H9 (cell line): ENCODE data around the gene ISCU. TPM values are rescaled to one million over a fixed set of nuclear protein-coding genes. Genes with fewer than 3 reads are reported as not detected.

Source experiments
- DNase-seq: peaks from one replicate; pipeline ENCODE4 v3.0.0-alpha.2; 2017
- H2AFZ ChIP-seq: one replicate; pipeline ENCODE4 v1.6.1; 2013; ENCODE audit warnings: mild to moderate bottlenecking, low read length, control low read depth, moderate library complexity
- H2AK5ac ChIP-seq: 2 replicates; pipeline ENCODE4 v1.6.1; 2013; ENCODE audit warnings: low read length, control low read depth, mixed read lengths; ENCODE audit not compliant: insufficient read length
- H2BK120ac ChIP-seq: one replicate; pipeline ENCODE4 v1.6.1; 2013; ENCODE audit warnings: low read depth, mild to moderate bottlenecking, low read length, control low read depth, inconsistent platforms; ENCODE audit not compliant: poor library complexity, severe bottlenecking
- H2BK12ac ChIP-seq: 2 replicates; pipeline ENCODE4 v1.6.1; 2013; ENCODE audit warnings: low read length, control low read depth, mixed read lengths, low read depth; ENCODE audit not compliant: insufficient read length
- H2BK15ac ChIP-seq: 2 replicates; pipeline ENCODE4 v1.6.1; 2013; ENCODE audit warnings: low read depth, low read length, control low read depth
- H2BK20ac ChIP-seq: one replicate; pipeline ENCODE4 v1.6.1; 2013; ENCODE audit warnings: low read depth, mild to moderate bottlenecking, low read length, control low read depth, inconsistent platforms; ENCODE audit not compliant: poor library complexity, severe bottlenecking
- H2BK5ac ChIP-seq: 2 replicates; pipeline ENCODE4 v1.6.1; 2013; ENCODE audit warnings: low read length, control low read depth, mixed read lengths; ENCODE audit not compliant: insufficient read length
- H3K14ac ChIP-seq: 2 replicates; pipeline ENCODE4 v1.6.1; 2013; ENCODE audit warnings: low read length, control low read depth; ENCODE audit not compliant: insufficient read depth
- H3K18ac ChIP-seq: 2 replicates; pipeline ENCODE4 v1.6.1; 2013; ENCODE audit warnings: low read depth, mild to moderate bottlenecking, mixed read lengths, low read length, control low read depth; ENCODE audit not compliant: insufficient read length
- H3K23ac ChIP-seq: 2 replicates; pipeline ENCODE4 v1.6.1; 2013; ENCODE audit warnings: low read length, control low read depth, mixed read lengths, low read depth; ENCODE audit not compliant: insufficient read length
- H3K23me2 ChIP-seq: 2 replicates; pipeline ENCODE4 v1.6.1; 2013; ENCODE audit warnings: low read depth, mild to moderate bottlenecking, mixed read lengths, low read length, control low read depth; ENCODE audit not compliant: insufficient read length, poor library complexity, severe bottlenecking
- H3K27ac ChIP-seq: 2 replicates; pipeline ENCODE4 v1.5.1; 2013; ENCODE audit warnings: low read length, control low read depth, mixed read lengths, low read depth; ENCODE audit not compliant: insufficient read length
- H3K27me3 ChIP-seq: 2 replicates; pipeline ENCODE4 v1.6.1; 2013; ENCODE audit warnings: low read length, control low read depth, inconsistent platforms; ENCODE audit not compliant: insufficient read depth
- H3K4ac ChIP-seq: 2 replicates; pipeline ENCODE4 v1.6.1; 2013; ENCODE audit warnings: low read depth, mild to moderate bottlenecking, control low read depth, inconsistent platforms, low read length, moderate library complexity
- H3K4me1 ChIP-seq: 2 replicates; pipeline ENCODE4 v1.6.1; 2013; ENCODE audit warnings: low read length, control low read depth, inconsistent platforms; ENCODE audit not compliant: insufficient read depth
- H3K4me2 ChIP-seq: 2 replicates; pipeline ENCODE4 v1.6.1; 2013; ENCODE audit warnings: low read length, control low read depth, mixed read lengths; ENCODE audit not compliant: insufficient read length, insufficient read depth
- H3K56ac ChIP-seq: 2 replicates; pipeline ENCODE4 v1.6.1; 2013; ENCODE audit warnings: low read depth, mild to moderate bottlenecking, mixed read lengths, low read length, control low read depth; ENCODE audit not compliant: insufficient read length
- H3K79me1 ChIP-seq: 2 replicates; pipeline ENCODE4 v1.6.1; 2013; ENCODE audit warnings: low read depth, mild to moderate bottlenecking, moderate library complexity, low read length, control low read depth, inconsistent platforms; ENCODE audit not compliant: insufficient read depth, poor library complexity, severe bottlenecking
- H3K79me2 ChIP-seq: 2 replicates; pipeline ENCODE4 v1.6.1; 2013; ENCODE audit warnings: low read length, control low read depth, inconsistent platforms; ENCODE audit not compliant: insufficient read depth
- H3K9ac ChIP-seq: 2 replicates; pipeline ENCODE4 v1.6.1; 2013; ENCODE audit warnings: low read length, control low read depth, mixed read lengths; ENCODE audit not compliant: insufficient read length; ENCODE audit errors: extremely low read depth
- H3K9me3 ChIP-seq: one replicate; pipeline ENCODE4 v1.6.1; 2013; ENCODE audit warnings: low read depth, low read length, inconsistent platforms; ENCODE audit not compliant: control insufficient read depth
- H3T11ph ChIP-seq: one replicate; pipeline ENCODE4 v1.6.1; 2013; ENCODE audit warnings: mild to moderate bottlenecking, low read length, control low read depth, inconsistent platforms
- H4K20me1 ChIP-seq: one replicate; pipeline ENCODE4 v1.6.1; 2013; ENCODE audit not compliant: control insufficient read depth, insufficient read length, insufficient read depth
- H4K5ac ChIP-seq: 2 replicates; pipeline ENCODE4 v1.6.1; 2013; ENCODE audit warnings: low read depth, mild to moderate bottlenecking, mixed read lengths, low read length, control low read depth; ENCODE audit not compliant: insufficient read length
- H4K8ac ChIP-seq: replicated peaks from 2 replicates; pipeline ENCODE4 v1.6.1; 2013; ENCODE audit warnings: low read length, control low read depth, mixed read lengths, low read depth; ENCODE audit not compliant: insufficient read length
- H4K91ac ChIP-seq: 2 replicates; pipeline ENCODE4 v1.6.1; 2013; ENCODE audit warnings: low read depth, mild to moderate bottlenecking, moderate library complexity, mixed read lengths, low read length, control low read depth; ENCODE audit not compliant: insufficient read length
- H3K27ac Mint-ChIP-seq, 3 experiments: 2 replicates in 2 of 3; 3 replicates in 1 of 3; pipeline ENCODE4 v1.8.0; 2020 to 2021; ENCODE audit warnings: mixed read lengths in 3 of 3, mild to moderate bottlenecking in 1 of 3, moderate library complexity in 1 of 3
- H3K27me3 Mint-ChIP-seq: 2 replicates; pipeline ENCODE4 v1.8.0; 2021; ENCODE audit warnings: low read depth, mild to moderate bottlenecking, moderate library complexity, mixed read lengths
- H3K36me3 Mint-ChIP-seq, 3 experiments: 2 replicates in 2 of 3; 3 replicates in 1 of 3; pipeline ENCODE4 v1.8.0; 2020 to 2021; ENCODE audit warnings: low read depth in 3 of 3, mixed read lengths in 3 of 3; ENCODE audit not compliant: insufficient read depth in 1 of 3
- H3K4me1 Mint-ChIP-seq, 2 experiments: 2 replicates each; pipeline ENCODE4 v1.8.0; 2020; ENCODE audit warnings: mixed read lengths in 2 of 2
- H3K4me3 Mint-ChIP-seq, 2 experiments: 2 replicates in 1 of 2; 3 replicates in 1 of 2; pipeline ENCODE4 v1.8.0; 2020 to 2021; ENCODE audit warnings: mild to moderate bottlenecking in 2 of 2, mixed read lengths in 2 of 2, moderate library complexity in 1 of 2
- H3K9me3 Mint-ChIP-seq, 2 experiments: 2 replicates in 1 of 2; 3 replicates in 1 of 2; pipeline ENCODE4 v1.8.0; 2020; ENCODE audit warnings: mild to moderate bottlenecking in 2 of 2, mixed read lengths in 2 of 2, moderate library complexity in 1 of 2
- CTCF ChIP-seq: fragments of 200-600 bp; sonication (generic); conservative IDR thresholded peaks from 3 replicates; pipeline ENCODE4 v1.8.0; 2021; ENCODE audit warnings: antibody characterized with exemption, mild to moderate bottlenecking
- WGBS: extraction: QIAGEN DNeasy Blood & Tissue Kit; methylation state at CpG from one replicate; pipeline ENCODE4 v1.1.7; 2013; ENCODE audit warnings: missing lambda C conversion rate, low lambda C conversion rate, mixed read lengths; ENCODE audit not compliant: insufficient read length; ENCODE audit errors: extremely low coverage; 5-methylcytosine and 5-hydroxymethylcytosine counted together
- total RNA-seq: library from RNA; stranded (reverse); gene quantifications from 2 replicates; pipeline ENCODE4 v1.2.1, GENCODE V29; 2021

ISCU gene
- total RNA-seq, 1 experiment from 2014 or later: 64.9 TPM

GRCh38 chr12:108560321-108560721, 2.1 kb upstream of the ISCU start:
- Mint-ChIP-seq H3K36me3 (peaks cover 7 to 41% (median 41%) of the 10 kb centered on the region in 3 experiments; a peak in 6 of 7 replicates), H3K4me1 (peaks cover 29 to 35% of the 10 kb centered on the region in 2 experiments), H3K27me3 (no peaks in the 10 kb centered on the region), H3K9me3 (peaks cover 0 to 3% of the 10 kb centered on the region in 2 experiments; a peak in 2 of 5 replicates), H3K27ac (peak overlapping the region; percentile 3 to 100 (median 100); a peak in 6 of 7 replicates), H3K4me3 (peak overlapping the region; percentile 100)
- H3K14ac ChIP-seq: no peak overlapping the region
- H4K5ac ChIP-seq: no peak overlapping the region
- H4K91ac ChIP-seq: peak overlapping the region; percentile 47
- no peak overlapping the region for H2BK15ac ChIP-seq
- DNase-seq: no peak
- H3K79me1 ChIP-seq: peaks cover 3% of the 10 kb centered on the region
- H3K27ac ChIP-seq: no peak overlapping the region
- H4K8ac ChIP-seq: no peak overlapping the region
- TF ChIP-seq CTCF: no peak
- H3K23ac ChIP-seq: no peak overlapping the region
- H3K9me3 ChIP-seq: no peaks in the 10 kb centered on the region
- peaks cover 49% of the 10 kb centered on the region for H3K79me2 ChIP-seq
- H3K56ac ChIP-seq: no peak overlapping the region
- no peak overlapping the region for H2BK12ac ChIP-seq
- no peak overlapping the region for H2BK5ac ChIP-seq
- no CpG with 5 or more reads among the region's 12 CpGs for WGBS
- no peak overlapping the region for H3K4ac ChIP-seq
- H3K27me3 ChIP-seq: no peaks in the 10 kb centered on the region
- no peak overlapping the region for H2BK120ac ChIP-seq
- peaks cover 18% of the 10 kb centered on the region for H3K23me2 ChIP-seq
- no peak overlapping the region for H3T11ph ChIP-seq
- no peak overlapping the region for H2BK20ac ChIP-seq
- peak overlapping the region; percentile 99 for H3K9ac ChIP-seq
- H2AFZ ChIP-seq: no peak overlapping the region
- H2AK5ac ChIP-seq: no peak overlapping the region
- peak overlapping the region; percentile 80 for H3K4me2 ChIP-seq
- peaks cover 2% of the 10 kb centered on the region; the same call in 1 of the 2 replicates for H3K4me1 ChIP-seq
- no peak overlapping the region for H3K18ac ChIP-seq
- no peaks in the 10 kb centered on the region for H4K20me1 ChIP-seq
